ENCODE results near the gene HIF3A. TPM values are rescaled to one million over a fixed set of nuclear protein-coding genes. Genes with fewer than 3 reads are reported as not detected.
"Not testable (repeated sequence)": the region's sequence is repeated elsewhere in the genome, so short reads cannot be mapped to it uniquely, and the experiment has no call there.

The HIF3A gene
- total RNA-seq, 1 experiment from 2014 or later: 4.8 TPM

- Histone ChIP-seq H3K27me3 (no peaks in the 10 kb centered on the region), H3K4me1 (no peaks in the 10 kb centered on the region), H3K9me3 (replicated peaks) (no peaks in the 10 kb centered on the region), H3K4me3 (no peak overlapping the region), H3K36me3 (peaks cover 37% of the 10 kb centered on the region), H3K27ac (no peak overlapping the region)
- no peak for DNase-seq
Measured at GRCh38 chr19:46373491-46374359, 76.9 kb downstream of the HIF3A start.

- Histone ChIP-seq H3K27ac (no peak overlapping the region), H3K9me3 (replicated peaks) (no peaks in the 10 kb centered on the region), H3K36me3 (peaks cover 41% of the 10 kb centered on the region), H3K4me3 (no peak overlapping the region), H3K4me1 (no peaks in the 10 kb centered on the region), H3K27me3 (no peaks in the 10 kb centered on the region)
- no peak for DNase-seq
Measured at GRCh38 chr19:46374536-46375475, 78.0 kb downstream of the HIF3A start.

GRCh38 chr19:46375476-46376067 lies 78.7 kb downstream of the HIF3A start:
- H3K4me3 ChIP-seq: not testable (repeated sequence)

GRCh38 chr19:46376241-46377153 lies 79.7 kb downstream of the HIF3A start:
- DNase-seq: no peak
- no peaks in the 10 kb centered on the region for H3K27me3 ChIP-seq
- no peak overlapping the region for H3K4me3 ChIP-seq
- peaks cover 54% of the 10 kb centered on the region for H3K36me3 ChIP-seq
- H3K4me1 ChIP-seq: no peaks in the 10 kb centered on the region
- H3K27ac ChIP-seq: no peak overlapping the region
- no peaks in the 10 kb centered on the region for H3K9me3 ChIP-seq (replicated peaks)

More at GRCh38 chr19:46375476-46376067, 78.7 kb downstream of the HIF3A start:
- DNase-seq; H3K4me1 ChIP-seq; H3K9me3 ChIP-seq (replicated peaks); H3K27ac ChIP-seq; H3K27me3 ChIP-seq: not testable (repeated sequence)
- H3K36me3 ChIP-seq: peaks cover 44% of the 10 kb centered on the region

GRCh38 chr19:46378268-46378667 lies 81.4 kb downstream of the HIF3A start:
- H3K27ac ChIP-seq: no peak overlapping the region
- no peak overlapping the region for H3K4me3 ChIP-seq
- H3K27me3 ChIP-seq: no peaks in the 10 kb centered on the region
- H3K4me1 ChIP-seq: no peaks in the 10 kb centered on the region
- no peaks in the 10 kb centered on the region for H3K9me3 ChIP-seq (replicated peaks)
- DNase-seq: no peak
- H3K36me3 ChIP-seq: peaks cover 66% of the 10 kb centered on the region

GRCh38 chr19:46380690-46381089 lies 83.8 kb downstream of the HIF3A start:
- DNase-seq: no peak
- Histone ChIP-seq H3K36me3 (peaks cover 81% of the 10 kb centered on the region), H3K27ac (no peak overlapping the region)

GRCh38 chr19:46381346-46381745 lies 84.5 kb downstream of the HIF3A start:
- Histone ChIP-seq H3K4me3 (no peak overlapping the region), H3K36me3 (peaks cover 78% of the 10 kb centered on the region), H3K9me3 (replicated peaks) (no peaks in the 10 kb centered on the region), H3K27ac (no peak overlapping the region), H3K27me3 (no peaks in the 10 kb centered on the region), H3K4me1 (no peaks in the 10 kb centered on the region)
- DNase-seq: no peak

More at GRCh38 chr19:46380690-46381089, 83.8 kb downstream of the HIF3A start:
- Histone ChIP-seq H3K9me3 (replicated peaks) (no peaks in the 10 kb centered on the region), H3K4me1 (no peaks in the 10 kb centered on the region), H3K4me3 (no peak overlapping the region), H3K27me3 (no peaks in the 10 kb centered on the region)

- H3K27me3 ChIP-seq: no peaks in the 10 kb centered on the region
- no peak overlapping the region for H3K27ac ChIP-seq
- peaks cover 77% of the 10 kb centered on the region for H3K36me3 ChIP-seq
- no peak overlapping the region for H3K4me3 ChIP-seq
- H3K9me3 ChIP-seq (replicated peaks): no peaks in the 10 kb centered on the region
- no peak for DNase-seq
- no peaks in the 10 kb centered on the region for H3K4me1 ChIP-seq
Measured at GRCh38 chr19:46381756-46382345, 85.0 kb downstream of the HIF3A start.

- no peaks in the 10 kb centered on the region for H3K9me3 ChIP-seq (replicated peaks)
- peaks cover 75% of the 10 kb centered on the region for H3K36me3 ChIP-seq
- DNase-seq: no peak
- H3K4me1 ChIP-seq: no peaks in the 10 kb centered on the region
- H3K27me3 ChIP-seq: no peaks in the 10 kb centered on the region
- H3K27ac ChIP-seq: no peak overlapping the region
- no peak overlapping the region for H3K4me3 ChIP-seq
Measured at GRCh38 chr19:46383171-46383815, 86.5 kb downstream of the HIF3A start.

GRCh38 chr19:46383846-46384245 lies 87.0 kb downstream of the HIF3A start:
- H3K36me3 ChIP-seq: peaks cover 77% of the 10 kb centered on the region
- no peaks in the 10 kb centered on the region for H3K4me1 ChIP-seq
- H3K9me3 ChIP-seq (replicated peaks): no peaks in the 10 kb centered on the region
- no peak for DNase-seq
- H3K4me3 ChIP-seq: no peak overlapping the region
- no peak overlapping the region for H3K27ac ChIP-seq
- H3K27me3 ChIP-seq: no peaks in the 10 kb centered on the region

GRCh38 chr19:46384396-46384795 lies 87.6 kb downstream of the HIF3A start:
- H3K4me1 ChIP-seq: no peaks in the 10 kb centered on the region
- DNase-seq: no peak
- H3K27me3 ChIP-seq: no peaks in the 10 kb centered on the region
- no peaks in the 10 kb centered on the region for H3K9me3 ChIP-seq (replicated peaks)
- no peak overlapping the region for H3K4me3 ChIP-seq
- peaks cover 76% of the 10 kb centered on the region for H3K36me3 ChIP-seq
- no peak overlapping the region for H3K27ac ChIP-seq

GRCh38 chr19:46385636-46386035 lies 88.8 kb downstream of the HIF3A start:
- H3K36me3 ChIP-seq: peaks cover 76% of the 10 kb centered on the region
- no peak for DNase-seq

GRCh38 chr19:46386151-46386550 lies 89.3 kb downstream of the HIF3A start:
- H3K27me3 ChIP-seq: no peaks in the 10 kb centered on the region
- DNase-seq: no peak
- no peaks in the 10 kb centered on the region for H3K9me3 ChIP-seq (replicated peaks)
- no peak overlapping the region for H3K27ac ChIP-seq
- no peak overlapping the region for H3K4me3 ChIP-seq
- no peaks in the 10 kb centered on the region for H3K4me1 ChIP-seq
- peaks cover 74% of the 10 kb centered on the region for H3K36me3 ChIP-seq

More at GRCh38 chr19:46385636-46386035, 88.8 kb downstream of the HIF3A start:
- H3K27ac ChIP-seq: no peak overlapping the region
- H3K4me1 ChIP-seq: no peaks in the 10 kb centered on the region
- no peak overlapping the region for H3K4me3 ChIP-seq
- H3K9me3 ChIP-seq (replicated peaks): no peaks in the 10 kb centered on the region
- H3K27me3 ChIP-seq: no peaks in the 10 kb centered on the region

Data from SJCRH30 (cell line).